WTC11 (cell line): ENCODE measurements around the gene VPREB3. TPM values are rescaled to one million over a fixed set of nuclear protein-coding genes. Genes with fewer than 3 reads are reported as not detected.

ENCODE experiments used
- ATAC-seq: fragments of 200-7000 bp; cut with Tn5 transposase; 2 replicates; pipeline ENCODE4 v1.10.0; 2021; ENCODE audit warnings: mild to moderate bottlenecking, moderate library complexity
- CTCF ChIA-PET: fragments of 300-600 bp; sonication (Branson Sonifier 250); formaldehyde crosslinking; loops from one replicate; lab custom pipeline; 2021; ENCODE audit warnings: antibody characterized with exemption; lab: Charles Lee
- POLR2A ChIA-PET: fragments of 350-600 bp; sonication (Branson Sonifier 250); formaldehyde crosslinking; loops from one replicate; lab custom pipeline; 2021; ENCODE audit warnings: antibody characterized with exemption; lab: Charles Lee
- DNase-seq: peaks from one replicate; pipeline ENCODE4 v3.0.0; 2021; ENCODE audit warnings: low spot score
- H3K27ac Mint-ChIP-seq: 2 replicates; pipeline ENCODE4 v1.8.0; 2021; ENCODE audit warnings: mixed read lengths
- H3K27me3 Mint-ChIP-seq: 2 replicates; pipeline ENCODE4 v1.8.0; 2021; ENCODE audit warnings: low read depth, mild to moderate bottlenecking, moderate library complexity, mixed read lengths
- H3K36me3 Mint-ChIP-seq: 2 replicates; pipeline ENCODE4 v1.8.0; 2021; ENCODE audit warnings: mixed read lengths
- H3K4me1 Mint-ChIP-seq: 2 replicates; pipeline ENCODE4 v1.8.0; 2022; ENCODE audit warnings: mixed read lengths
- H3K4me3 Mint-ChIP-seq: 2 replicates; pipeline ENCODE4 v1.8.0; 2021; ENCODE audit warnings: mild to moderate bottlenecking, moderate library complexity, mixed read lengths
- H3K9me3 Mint-ChIP-seq: 2 replicates; pipeline ENCODE4 v1.8.0; 2021; ENCODE audit warnings: mixed read lengths
- ATF2 ChIP-seq: sonication (generic); formaldehyde crosslinking; IDR thresholded peaks from 2 replicates; pipeline ENCODE4 v1.8.1; 2022; ENCODE audit warnings: low read depth, missing genetic modification reagents, borderline replicate concordance
- CREB1 ChIP-seq: sonication (generic); formaldehyde crosslinking; IDR thresholded peaks from 2 replicates; pipeline ENCODE4 v1.8.0; 2023; ENCODE audit warnings: mild to moderate bottlenecking, missing genetic modification reagents
- CREM ChIP-seq: sonication (generic); formaldehyde crosslinking; IDR thresholded peaks from 2 replicates; pipeline ENCODE4 v1.8.1; 2022; ENCODE audit warnings: mild to moderate bottlenecking, missing genetic modification reagents, moderate library complexity
- E2F4 ChIP-seq: sonication (generic); formaldehyde crosslinking; IDR thresholded peaks from 2 replicates; pipeline ENCODE4 v1.8.1; 2022; ENCODE audit warnings: low read depth, mild to moderate bottlenecking, moderate library complexity, missing genetic modification reagents, borderline replicate concordance
- ERG ChIP-seq: fragments of 250-450 bp; sonication (Bioruptor Pico); IDR thresholded peaks from 2 replicates; pipeline ENCODE4 v1.8.0; 2021; ENCODE audit warnings: mild to moderate bottlenecking
- ETV6 ChIP-seq: sonication (generic); formaldehyde crosslinking; IDR thresholded peaks from 2 replicates; pipeline ENCODE4 v1.8.1; 2022; ENCODE audit warnings: mild to moderate bottlenecking, missing genetic modification reagents
- FOXK1 ChIP-seq: sonication (generic); formaldehyde crosslinking; IDR thresholded peaks from 2 replicates; pipeline ENCODE4 v1.8.0; 2022; ENCODE audit warnings: mild to moderate bottlenecking, moderate library complexity, missing genetic modification reagents
- FOXP4 ChIP-seq: sonication (generic); formaldehyde crosslinking; IDR thresholded peaks from 2 replicates; pipeline ENCODE4 v1.8.0; 2022; ENCODE audit warnings: mild to moderate bottlenecking, missing genetic modification reagents
- GABPB1 ChIP-seq: sonication (generic); formaldehyde crosslinking; IDR thresholded peaks from 2 replicates; pipeline ENCODE4 v1.8.1; 2023; ENCODE audit warnings: mild to moderate bottlenecking, missing genetic modification reagents
- JAZF1 ChIP-seq: fragments of 250-450 bp; sonication (Bioruptor Pico); IDR thresholded peaks from 2 replicates; pipeline ENCODE4 v1.9.0; 2021; ENCODE audit warnings: moderate library complexity, mild to moderate bottlenecking, inconsistent platforms
- KAT7 ChIP-seq: sonication (generic); formaldehyde crosslinking; IDR thresholded peaks from 2 replicates; pipeline ENCODE4 v1.8.1; 2023; ENCODE audit warnings: missing genetic modification reagents, mild to moderate bottlenecking, borderline replicate concordance
- MXD4 ChIP-seq: fragments of 250-450 bp; sonication (Bioruptor Pico); IDR thresholded peaks from 2 replicates; pipeline ENCODE4 v1.8.0; 2021; ENCODE audit warnings: mild to moderate bottlenecking, moderate library complexity, borderline replicate concordance
- NFATC4 ChIP-seq: fragments of 250-450 bp; sonication (Bioruptor Pico); IDR thresholded peaks from 2 replicates; pipeline ENCODE4 v1.9.0; 2021; ENCODE audit warnings: mild to moderate bottlenecking
- OVOL2 ChIP-seq: fragments of 250-450 bp; sonication (Bioruptor Pico); IDR thresholded peaks from 2 replicates; pipeline ENCODE4 v1.9.0; 2021; ENCODE audit warnings: mild to moderate bottlenecking, borderline replicate concordance
- PREB ChIP-seq: sonication (generic); formaldehyde crosslinking; IDR thresholded peaks from 2 replicates; pipeline ENCODE4 v1.8.1; 2022; ENCODE audit warnings: mild to moderate bottlenecking, missing genetic modification reagents, moderate library complexity, borderline replicate concordance
- PRRX2 ChIP-seq: fragments of 250-450 bp; sonication (Bioruptor Pico); IDR thresholded peaks from 2 replicates; pipeline ENCODE4 v1.8.0; 2021; ENCODE audit warnings: mild to moderate bottlenecking
- RORB ChIP-seq: fragments of 250-450 bp; sonication (Bioruptor Pico); IDR thresholded peaks from 2 replicates; pipeline ENCODE4 v1.9.0; 2021; ENCODE audit warnings: mild to moderate bottlenecking
- SMAD3 ChIP-seq: sonication (generic); formaldehyde crosslinking; IDR thresholded peaks from 2 replicates; pipeline ENCODE4 v1.8.0; 2022; ENCODE audit warnings: missing genetic modification reagents, mild to moderate bottlenecking, borderline replicate concordance
- SP1 ChIP-seq: sonication (generic); formaldehyde crosslinking; conservative IDR thresholded peaks from 2 replicates; pipeline ENCODE4 v1.8.1; 2022; ENCODE audit warnings: missing genetic modification reagents
- TCF7 ChIP-seq: sonication (generic); formaldehyde crosslinking; IDR thresholded peaks from 2 replicates; pipeline ENCODE4 v1.8.0; 2022; ENCODE audit warnings: mild to moderate bottlenecking, low read depth, missing genetic modification reagents, moderate library complexity
- TEAD4 ChIP-seq: sonication (generic); formaldehyde crosslinking; IDR thresholded peaks from 2 replicates; pipeline ENCODE4 v1.8.0; 2022; ENCODE audit warnings: mild to moderate bottlenecking, missing genetic modification reagents
- TP53 ChIP-seq: sonication (generic); formaldehyde crosslinking; IDR thresholded peaks from 2 replicates; pipeline ENCODE4 v1.8.1; 2023; ENCODE audit warnings: mild to moderate bottlenecking, missing genetic modification reagents
- USF1 ChIP-seq: sonication (generic); formaldehyde crosslinking; IDR thresholded peaks from 2 replicates; pipeline ENCODE4 v1.8.0; 2022; ENCODE audit warnings: mild to moderate bottlenecking, missing genetic modification reagents
- ZBTB21 ChIP-seq: sonication (generic); formaldehyde crosslinking; IDR thresholded peaks from 2 replicates; pipeline ENCODE4 v1.8.1; 2023; ENCODE audit warnings: mild to moderate bottlenecking, missing genetic modification reagents, borderline replicate concordance
- ZNF317 ChIP-seq: sonication (generic); formaldehyde crosslinking; IDR thresholded peaks from 2 replicates; pipeline ENCODE4 v1.8.1; 2023; ENCODE audit warnings: low read depth, mild to moderate bottlenecking, moderate library complexity, missing genetic modification reagents, borderline replicate concordance
- ZSCAN18 ChIP-seq: fragments of 250-450 bp; sonication (Bioruptor Pico); IDR thresholded peaks from 2 replicates; pipeline ENCODE4 v2.1.2; 2022; ENCODE audit warnings: mild to moderate bottlenecking, moderate library complexity
- total RNA-seq: library from RNA; stranded (reverse); gene quantifications from 3 replicates; pipeline ENCODE4 v1.2.3, GENCODE V29; 2021

The VPREB3 gene
- total RNA-seq, 1 experiment from 2014 or later = 0.81 TPM

GRCh38 chr22:23763954-23764353 is 9.7 kb upstream of the VPREB3 start:
- ChIA-PET POLR2A (interaction anchor here (1.5 kb wide), 1 partner anchor 94 kb away, joined by 3 read pairs; the partner anchor contains the start of gene SLC2A11), CTCF (interaction anchor here (1.1 to 2.0 kb wide), 3 partner anchors 13 to 94 kb away, joined by 4 to 15 read pairs (median 5); partner anchors contain the start of genes SLC2A11 and ZNF70)
- DNase-seq = no peak
- H3K27me3 Mint-ChIP-seq = peaks cover 8% of the 10 kb centered on the region
- no peaks in the 10 kb centered on the region for H3K9me3 Mint-ChIP-seq
- ATAC-seq = no peak
- H3K36me3 Mint-ChIP-seq = peaks cover 2% of the 10 kb centered on the region
- peak overlapping the region; percentile 70; the same call in 1 of the 2 replicates for H3K27ac Mint-ChIP-seq
- peak overlapping the region; percentile 41; the same call in 1 of the 2 replicates for H3K4me3 Mint-ChIP-seq
- TF ChIP-seq PRRX2 (no peak), RORB (no peak), USF1 (no peak), GABPB1 (CRISPR knock-in tag) (no peak), CREM (no peak), ZBTB21 (CRISPR knock-in tag) (no peak), TP53 (CRISPR knock-in tag) (no peak), ETV6 (CRISPR knock-in tag) (no peak), KAT7 (CRISPR knock-in tag) (no peak), TEAD4 (CRISPR knock-in tag) (no peak), TCF7 (no peak), SP1 (CRISPR knock-in tag) (no peak), OVOL2 (CRISPR knock-in tag) (no peak), FOXP4 (CRISPR knock-in tag) (no peak)
- peaks cover 29% of the 10 kb centered on the region for H3K4me1 Mint-ChIP-seq

- ATAC-seq (peak; percentile 40), DNase-seq (peak; percentile 70)
- Mint-ChIP-seq H3K27ac (peak overlapping the region; percentile 70; the same call in 1 of the 2 replicates), H3K4me1 (peaks cover 29% of the 10 kb centered on the region), H3K36me3 (peaks cover 2% of the 10 kb centered on the region), H3K27me3 (peaks cover 5% of the 10 kb centered on the region), H3K4me3 (peak overlapping the region; percentile 50; the same call in 1 of the 2 replicates), H3K9me3 (no peaks in the 10 kb centered on the region)
- ChIA-PET POLR2A (interaction anchor here (1.5 kb wide), 1 partner anchor 94 kb away, joined by 3 read pairs; the partner anchor contains the start of gene SLC2A11), CTCF (interaction anchor here (1.1 to 2.0 kb wide), 4 partner anchors 13 to 804 kb away, joined by 3 to 15 read pairs (median 4); partner anchors contain the start of genes SLC2A11 and ZNF70)
- 0 out of 2 replicates have a peak, but pooled peaks have one; percentile 7 for TF ChIP-seq SP1 (CRISPR knock-in tag)
- TF ChIP-seq MXD4 (CRISPR knock-in tag) = no peak
- no peak for TF ChIP-seq CREB1 (CRISPR knock-in tag)
- no peak for TF ChIP-seq ERG (CRISPR knock-in tag)
- no peak for TF ChIP-seq SMAD3
- 0 out of 2 replicates have a peak, but pooled peaks have one; percentile 25 for TF ChIP-seq FOXK1 (CRISPR knock-in tag)
- no peak for TF ChIP-seq JAZF1 (CRISPR knock-in tag)
- no peak for TF ChIP-seq ATF2
- TF ChIP-seq E2F4 (CRISPR knock-in tag) = no peak
- no peak for TF ChIP-seq PREB (CRISPR knock-in tag)
- TF ChIP-seq NFATC4 = no peak
- no peak for TF ChIP-seq ZSCAN18 (CRISPR knock-in tag)
- TF ChIP-seq ZNF317 (CRISPR knock-in tag) = no peak
Measured at GRCh38 chr22:23763579-23763945, 9.3 kb upstream of the VPREB3 start.
